ENCODE results near the gene OR2A25.

OR2A25 gene

GRCh38 chr7:144074374-144074773 is 4.8 kb downstream of the OR2A25 start:
- no peak for DNase-seq (ENCODE audit: low read depth in 2 of 2)

DNA sequence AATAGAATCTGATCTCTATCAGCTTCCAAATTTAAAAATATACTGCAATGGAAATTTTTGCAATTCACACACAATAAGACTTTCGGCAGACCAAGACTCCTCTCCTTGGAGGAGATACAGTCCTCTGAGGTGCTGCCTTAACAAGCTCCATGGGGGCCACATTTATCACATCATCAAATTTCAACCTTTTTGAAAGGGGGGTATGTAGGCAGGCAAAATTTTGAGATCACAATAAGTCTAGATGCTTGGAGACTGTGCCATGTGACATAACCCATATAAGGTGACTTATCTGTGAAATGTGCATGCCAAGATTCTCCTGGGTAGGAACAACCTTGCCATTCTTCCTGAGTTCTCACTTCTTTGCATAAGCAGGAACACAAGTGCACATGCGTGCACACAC is 16.4 kb downstream of the OR2A25 start, which contains the start of gene OR2A12:
OR2A12 (plus strand) TSS at position 301 of the 400 bp plus-strand sequence. CDS start 8,830 bp downstream, outside the sequence.
- DNase-seq (ENCODE audit: low read depth in 2 of 2): no peak

DNA sequence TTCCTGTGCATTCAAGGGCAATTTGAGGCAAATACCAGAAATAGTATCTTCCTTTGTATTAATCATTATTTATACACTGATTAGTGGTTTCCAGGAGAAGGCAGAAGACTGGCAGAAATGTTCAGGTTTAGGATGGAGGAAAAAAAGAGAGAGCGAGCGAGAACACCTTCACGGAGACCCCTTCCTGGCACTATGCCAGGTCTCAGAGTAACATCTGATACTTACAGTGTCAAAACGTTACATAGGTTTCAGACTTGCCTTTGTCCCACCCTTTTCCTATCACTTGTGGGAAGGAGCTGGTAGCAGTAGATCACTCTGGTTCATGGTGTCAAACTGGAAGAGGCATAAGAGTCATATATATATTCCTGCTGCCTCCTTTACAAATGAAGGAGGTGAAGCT is 17.1 kb downstream of the OR2A25 start:
- DNase-seq (ENCODE audit: low read depth in 2 of 2): no peak

GRCh38 chr7:144087230-144087629 is 17.6 kb downstream of the OR2A25 start:
- no peak for DNase-seq (ENCODE audit: low read depth in 2 of 2)

DNA sequence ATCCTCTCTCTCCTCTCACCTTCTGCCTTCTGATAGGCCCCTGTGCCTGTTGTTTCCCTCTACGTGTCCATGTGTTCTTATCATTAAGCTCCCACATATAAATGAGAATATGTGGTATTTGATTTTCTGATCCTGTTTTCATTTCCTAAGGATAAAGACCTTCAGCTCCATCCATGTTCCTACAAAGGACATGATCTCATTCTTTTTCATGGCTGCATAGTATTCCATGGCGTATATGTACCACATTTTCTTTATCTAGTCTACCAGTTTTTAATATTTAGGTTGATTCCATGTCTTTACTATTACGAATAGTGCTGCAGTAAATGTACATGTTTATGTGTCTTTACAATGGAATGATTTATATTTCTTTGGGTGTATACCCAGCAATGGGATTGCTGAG is 21.1 kb downstream of the OR2A25 start:
- no peak for DNase-seq (ENCODE audit: low read depth in 2 of 2)

GRCh38 chr7:144098776-144099175 is 29.2 kb downstream of the OR2A25 start:
- DNase-seq (ENCODE audit: low read depth in 2 of 2): no peak

- no peak for DNase-seq (ENCODE audit: low read depth in 2 of 2)
These were observed 31.0 kb downstream of the OR2A25 start for GRCh38 chr7:144100607-144101006.

- no peak for DNase-seq (ENCODE audit: low read depth in 2 of 2)
These were observed 32.4 kb downstream of the OR2A25 start for GRCh38 chr7:144102041-144102440.

DNA sequence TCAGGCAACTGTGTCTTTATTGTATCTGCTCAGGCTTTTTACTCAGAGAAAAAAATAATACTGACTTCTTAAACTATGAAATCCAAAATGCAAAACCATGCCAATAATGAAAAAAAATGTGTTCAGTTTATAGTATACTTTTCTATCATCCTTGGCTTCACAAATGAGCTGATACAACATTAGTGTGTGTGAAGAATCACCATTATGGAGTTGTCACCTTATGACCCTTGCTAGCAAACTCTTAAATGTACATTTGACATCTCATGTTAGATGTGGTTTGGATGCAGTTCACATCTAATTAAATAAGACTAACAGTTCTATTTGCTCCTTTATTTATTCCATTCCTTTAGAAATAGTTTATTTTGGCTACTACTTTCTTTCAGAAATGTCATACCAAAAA is 35.6 kb downstream of the OR2A25 start:
- DNase-seq (ENCODE audit: low read depth in 2 of 2): no peak

DNA sequence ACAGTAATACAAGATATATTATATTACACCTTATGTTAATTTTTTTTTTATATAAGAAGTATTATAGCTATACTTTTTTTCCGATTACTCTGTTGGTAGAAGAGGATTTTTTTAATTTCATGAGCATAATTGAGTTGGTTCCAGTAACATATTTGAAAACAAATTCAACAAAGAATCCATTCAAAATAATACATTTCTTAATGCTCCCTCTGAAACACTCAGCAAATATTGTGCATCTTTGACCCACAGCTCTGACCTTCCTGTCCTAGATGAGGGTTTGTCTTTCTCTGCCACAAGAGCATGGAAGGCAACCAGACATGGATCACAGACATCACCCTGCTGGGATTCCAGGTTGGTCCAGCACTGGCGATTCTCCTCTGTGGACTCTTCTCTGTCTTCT is 39.7 kb downstream of the OR2A25 start, which contains the start of gene OR2A2:
OR2A2 (plus strand) TSS at position 301 of the 400 bp plus-strand sequence; CDS start at position 301, 0 bp downstream.
- no peak for DNase-seq (ENCODE audit: low read depth in 2 of 2)

DNA sequence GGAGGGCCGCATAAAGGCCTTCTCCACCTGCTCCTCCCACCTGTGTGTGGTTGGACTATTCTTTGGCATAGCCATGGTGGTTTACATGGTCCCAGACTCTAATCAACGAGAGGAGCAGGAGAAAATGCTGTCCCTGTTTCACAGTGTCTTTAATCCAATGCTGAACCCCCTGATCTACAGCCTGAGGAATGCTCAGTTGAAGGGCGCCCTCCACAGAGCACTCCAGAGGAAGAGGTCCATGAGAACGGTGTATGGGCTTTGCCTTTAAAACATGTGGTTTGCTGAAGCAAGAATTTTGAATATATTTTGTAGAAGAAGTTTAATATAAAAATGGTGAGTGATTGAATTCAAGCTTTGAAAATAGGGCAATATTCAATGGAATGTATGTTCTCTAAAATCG is 40.7 kb downstream of the OR2A25 start:
- no peak for DNase-seq (ENCODE audit: low read depth in 2 of 2)

DNA sequence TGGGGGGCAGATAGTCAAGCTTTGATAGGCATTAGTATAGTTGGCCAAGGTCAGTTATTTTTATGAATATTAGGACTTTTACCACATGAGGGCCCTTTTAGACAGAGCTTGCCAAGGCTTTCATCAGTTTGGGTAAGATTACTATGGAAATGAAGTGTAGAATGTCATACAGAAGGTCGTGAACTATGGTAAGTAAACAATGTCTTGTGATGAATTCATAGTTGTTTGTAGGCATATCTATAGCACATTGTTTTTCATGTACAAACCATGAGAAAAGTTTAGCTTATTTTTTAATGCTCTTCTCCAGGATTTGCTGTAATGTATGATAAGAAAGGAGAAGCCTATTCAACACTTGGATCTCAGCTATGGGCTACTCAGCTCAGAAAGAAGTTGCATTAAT is 44.0 kb downstream of the OR2A25 start:
- no peak for DNase-seq (ENCODE audit: low read depth in 2 of 2)

DNA sequence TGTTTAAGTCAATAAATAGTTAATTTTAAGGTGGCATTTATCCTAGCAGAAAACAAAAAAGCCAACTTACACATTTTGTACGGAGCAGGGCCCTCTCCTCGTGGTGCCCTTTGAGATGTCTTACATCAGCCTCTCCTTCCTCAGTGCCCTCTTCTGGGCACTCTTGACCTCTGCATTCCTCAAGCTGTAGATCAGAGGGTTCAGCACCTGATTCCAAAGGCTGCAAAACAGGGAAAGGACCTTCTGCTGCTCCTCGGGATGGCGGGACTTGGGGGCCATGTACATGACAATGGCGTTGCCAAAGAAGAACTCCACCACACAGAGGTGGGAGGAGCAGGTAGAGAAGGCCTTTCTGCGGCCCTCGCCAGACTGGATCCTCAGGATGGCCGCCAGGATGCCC is 48.7 kb downstream of the OR2A25 start:
- no peak for DNase-seq (ENCODE audit: low read depth in 2 of 2)

- DNase-seq (ENCODE audit: low read depth in 2 of 2): no peak
These were observed 53.3 kb downstream of the OR2A25 start, which contains the start of gene OR2A14 for GRCh38 chr7:144122876-144123275. Gene OR2A14, plus strand, starts transcription at chr7:144123176. Its CDS starts 5,937 bp downstream, at chr7:144129113.

All from fibroblast of skin of left quadriceps (primary cell).